Fibroblast of skin of right quadriceps (primary cell): Measurements from ENCODE around the gene DOCK11.
A peak's percentile ranks its signal among the peaks of the same experiment; 100 is the strongest.
"Not testable (repeated sequence)": the region's sequence is repeated elsewhere in the genome, so short reads cannot be mapped to it uniquely, and the experiment has no call there.

Source experiments
- DNase-seq: peaks from one replicate; pipeline ENCODE4 v3.0.0-alpha.2; 2013

Gene DOCK11

DNA sequence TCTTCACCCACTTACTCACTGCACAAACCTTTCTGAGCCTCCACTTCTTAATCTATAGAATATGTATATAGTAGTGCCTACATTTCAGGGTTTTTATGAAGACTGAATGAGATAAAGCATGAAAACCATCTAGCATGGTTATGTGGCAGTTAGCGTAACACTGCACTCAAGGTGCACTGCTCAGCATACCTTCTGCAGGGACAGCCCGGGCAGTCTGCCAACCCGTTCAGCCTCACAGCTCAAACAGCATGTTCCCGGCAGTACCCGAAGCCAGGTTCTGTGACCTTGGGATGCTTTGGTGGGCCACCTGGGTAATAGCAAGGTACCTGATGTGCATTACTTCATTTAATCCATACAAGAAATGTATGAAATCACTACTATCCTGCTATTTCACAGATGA lies 81.4 kb downstream of the DOCK11 start:
- DNase-seq: no peak

DNA sequence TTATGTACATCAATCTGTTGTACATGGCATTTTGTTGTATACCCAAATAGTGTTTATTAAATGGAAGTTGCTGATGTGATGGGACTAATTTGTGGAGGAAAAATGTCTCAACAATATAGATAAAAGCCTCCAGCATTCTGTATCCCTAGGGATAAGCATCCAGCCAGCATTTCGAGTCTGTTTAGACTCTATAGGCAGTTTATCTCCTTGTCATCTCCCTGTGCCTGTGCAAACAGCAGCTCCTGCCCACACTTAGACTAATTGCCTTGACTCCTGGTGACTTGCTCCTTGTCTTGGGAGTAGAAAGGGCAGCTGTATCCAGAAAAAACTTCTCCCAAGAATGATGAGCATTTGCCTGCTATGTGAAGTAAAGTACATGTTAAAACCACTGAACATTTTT lies 83.8 kb downstream of the DOCK11 start:
- no peak for DNase-seq

DNA sequence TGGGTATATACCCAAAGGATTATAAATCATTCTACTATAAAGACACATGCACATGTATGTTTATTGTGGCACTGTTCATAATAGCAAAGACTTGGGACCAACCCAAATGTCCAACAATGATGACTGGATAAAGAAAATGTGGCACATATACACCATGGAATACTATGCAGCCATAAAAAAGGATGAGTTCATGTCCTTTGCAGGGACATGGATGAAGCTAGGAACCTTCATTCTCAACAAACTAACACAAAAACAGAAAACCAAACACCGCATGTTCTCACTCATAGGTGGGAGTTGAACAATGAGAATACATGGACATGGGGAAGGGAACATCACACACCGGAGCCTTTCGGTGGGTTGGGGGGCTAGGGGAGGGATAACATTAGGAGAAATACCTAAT lies 87.3 kb downstream of the DOCK11 start:
- not testable (repeated sequence) for DNase-seq

DNA sequence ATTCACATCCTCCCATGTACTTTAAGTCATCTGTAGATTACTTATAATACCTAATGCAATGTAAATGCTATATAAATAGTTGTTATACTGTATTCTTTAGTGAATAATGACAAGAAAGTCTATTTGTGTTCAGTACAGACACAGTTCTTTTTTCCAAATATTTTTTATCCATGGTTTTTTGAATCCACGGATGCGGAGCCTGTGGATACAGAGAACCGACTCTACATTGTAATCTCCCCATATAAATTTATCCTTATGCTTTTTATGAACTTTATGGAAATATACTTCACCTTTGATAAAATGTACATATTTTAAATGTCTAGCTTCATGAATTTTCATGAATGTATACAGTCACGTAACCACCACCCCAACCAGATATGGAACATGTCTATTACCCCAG lies 88.2 kb downstream of the DOCK11 start:
- DNase-seq: no peak

DNA sequence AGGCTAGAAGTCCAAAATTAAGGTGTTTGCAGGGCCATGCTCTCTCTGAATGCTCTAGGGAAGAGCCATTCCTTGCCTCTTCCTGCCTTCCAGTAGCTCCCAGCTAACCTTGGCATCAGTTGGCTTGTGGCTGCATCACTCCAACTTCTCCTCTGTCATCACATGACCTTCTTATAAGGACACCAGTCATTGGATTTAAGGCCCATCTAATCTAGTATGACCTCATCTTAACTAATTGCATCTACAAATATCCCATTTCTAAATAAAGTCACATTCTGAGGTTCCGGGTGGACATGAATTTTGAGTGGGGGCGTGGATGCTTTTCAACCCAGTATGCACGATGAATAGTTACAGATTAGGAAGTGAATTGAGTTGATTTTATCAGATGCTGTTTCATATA lies 89.7 kb downstream of the DOCK11 start:
- DNase-seq: no peak

DNA sequence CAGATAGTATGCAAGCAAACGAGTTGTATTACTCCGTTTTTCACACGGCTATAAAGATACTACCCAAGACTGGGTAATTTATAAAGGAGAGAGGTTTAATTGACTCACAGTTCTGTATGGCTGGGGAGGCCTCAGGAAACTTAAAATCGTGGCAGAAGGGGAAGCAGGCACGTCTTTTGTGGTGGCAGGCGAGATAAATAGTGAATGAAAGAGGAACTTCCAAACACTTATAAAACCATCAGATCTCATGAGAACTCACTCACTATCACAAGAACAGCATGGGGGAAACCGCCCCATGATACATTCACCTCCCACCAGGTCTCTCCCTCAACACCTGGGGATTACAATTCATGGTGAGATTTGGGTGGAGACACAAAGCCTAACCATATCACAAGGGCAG lies 90.6 kb downstream of the DOCK11 start:
- not testable (repeated sequence) for DNase-seq

DNA sequence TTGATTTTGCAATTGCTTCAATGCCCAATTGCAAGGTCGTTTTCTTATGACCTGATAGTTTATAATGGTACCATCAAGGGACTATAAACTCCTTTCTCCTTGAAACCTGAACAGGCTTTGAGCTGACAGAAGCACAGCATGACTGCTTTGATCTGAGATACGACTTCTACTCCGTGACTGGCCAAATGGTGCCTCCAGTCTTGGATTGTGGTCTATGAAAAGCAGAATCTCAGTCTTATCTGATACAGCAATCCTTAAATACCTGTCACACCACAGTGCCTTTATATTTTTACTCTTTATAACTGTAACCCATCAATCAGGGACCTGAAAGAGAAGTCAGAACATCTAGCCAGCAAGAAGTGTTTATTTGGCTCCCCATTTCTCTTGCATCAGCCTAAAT lies 93.1 kb downstream of the DOCK11 start:
- DNase-seq: no peak

DNA sequence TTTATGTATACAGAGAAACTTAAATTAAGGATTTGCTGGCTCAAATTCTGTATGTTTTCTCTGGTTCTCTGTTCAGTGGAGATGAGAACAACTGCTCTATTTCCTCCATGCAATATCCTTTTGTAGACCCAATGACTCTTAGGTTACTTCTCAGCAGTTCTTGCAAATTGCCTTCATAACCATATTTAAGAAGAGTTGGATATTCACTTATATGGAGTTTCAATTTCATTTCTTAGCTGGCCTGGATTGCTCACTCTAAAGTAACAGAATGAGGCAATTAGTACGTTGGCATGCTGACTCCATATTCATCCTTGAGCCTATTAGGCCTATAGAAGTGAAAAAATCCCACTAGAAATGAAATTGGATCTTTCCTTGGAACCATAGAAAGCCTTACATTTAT lies 93.6 kb downstream of the DOCK11 start:
- DNase-seq: no peak

DNA sequence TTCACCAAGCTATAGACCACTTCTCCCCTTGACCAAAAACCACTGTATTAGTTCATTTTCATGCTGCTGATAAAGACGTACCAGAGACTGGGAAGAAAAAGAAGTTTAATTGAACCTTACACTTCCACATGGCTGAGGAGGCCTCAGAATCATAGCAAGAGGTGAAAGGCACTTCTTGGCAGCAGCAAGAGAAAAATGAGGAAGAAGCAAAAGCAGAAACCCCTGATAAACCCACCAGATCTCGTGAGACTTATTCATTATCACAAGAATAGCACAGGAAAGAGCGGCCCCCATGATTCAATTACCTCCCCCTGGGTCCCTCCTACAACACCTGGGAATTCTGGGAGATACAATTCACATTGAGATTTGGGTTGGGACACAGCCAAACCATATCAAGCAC lies 97.8 kb downstream of the DOCK11 start:
- no peak for DNase-seq

DNA sequence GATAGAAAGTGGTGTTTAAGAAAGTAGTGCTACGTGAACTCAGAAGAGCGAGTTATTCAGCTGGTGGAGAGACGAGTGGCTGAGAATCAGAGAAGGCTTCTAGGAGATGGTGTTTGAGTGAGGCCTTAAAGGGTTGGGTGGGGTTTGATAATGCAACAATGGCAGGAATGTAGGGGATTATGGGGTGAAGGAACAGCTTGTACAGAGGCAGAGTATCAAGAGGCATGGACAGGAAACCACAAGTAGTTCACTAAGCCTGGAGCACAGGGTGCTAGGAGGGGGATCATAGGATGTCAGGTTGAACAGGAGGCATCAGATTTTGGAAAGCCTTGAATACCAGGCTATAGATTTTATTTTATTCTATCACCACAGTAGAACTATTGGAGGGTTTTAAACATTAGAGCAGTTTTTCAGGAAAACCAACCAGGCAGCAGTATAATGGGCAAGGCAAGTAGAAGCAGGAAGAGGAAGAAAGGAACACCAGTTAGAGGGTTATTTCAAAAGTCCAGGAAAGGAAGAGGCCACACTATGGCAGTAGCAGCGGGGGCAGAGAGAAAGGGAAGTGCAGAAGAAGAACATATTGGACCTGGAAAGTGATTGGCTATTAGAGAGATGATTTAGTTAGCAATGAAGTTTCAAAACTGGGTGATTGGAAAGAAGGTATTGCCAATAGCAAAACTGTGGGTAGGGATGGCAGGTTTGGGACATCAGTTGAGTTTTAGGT lies 99.2 kb downstream of the DOCK11 start:
- DNase-seq: no peak

DNA sequence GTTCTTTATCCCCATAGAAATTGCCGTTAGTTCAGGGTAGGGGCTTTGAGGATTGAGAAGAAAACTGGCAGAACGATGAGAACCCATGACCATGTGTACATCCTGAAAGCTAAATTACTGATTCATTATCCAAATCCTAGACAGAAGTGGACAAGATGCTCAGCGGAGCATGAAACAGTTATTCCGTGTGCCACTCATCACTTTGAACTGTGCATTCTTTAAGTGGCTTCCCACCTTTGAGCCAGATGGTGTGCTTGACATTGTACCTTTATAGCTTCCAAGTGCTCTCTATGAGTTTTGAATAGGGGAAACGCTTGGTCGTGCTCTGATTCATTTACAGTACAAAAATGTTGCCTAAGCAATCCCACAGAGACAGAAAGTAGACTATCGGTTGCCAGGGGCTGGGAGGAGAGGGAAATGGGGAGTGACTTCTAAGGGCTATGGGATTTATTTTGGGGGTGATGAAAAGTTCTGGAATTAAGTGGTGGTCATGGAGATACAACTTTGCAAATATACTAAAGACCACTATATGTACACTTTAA lies 100.0 kb downstream of the DOCK11 start:
- DNase-seq: no peak

DNA sequence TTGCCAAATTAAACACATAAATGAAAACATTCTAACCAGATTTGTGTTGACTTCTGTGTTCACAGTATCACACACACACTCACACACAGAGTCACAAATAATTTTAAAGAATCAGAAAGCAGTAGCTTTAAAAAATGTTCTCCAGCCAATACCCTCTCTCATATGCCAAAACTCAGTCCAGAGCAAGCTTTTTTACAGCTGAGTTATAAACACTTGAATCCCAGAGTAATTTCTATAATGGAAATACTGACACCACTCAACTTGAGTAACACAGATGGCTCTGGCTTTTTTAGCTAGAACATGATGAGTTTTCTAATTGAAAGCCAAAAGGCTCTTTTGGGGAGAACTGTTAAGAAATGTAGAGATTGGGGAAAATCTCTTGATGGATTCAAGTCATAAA lies 100.8 kb downstream of the DOCK11 start:
- no peak for DNase-seq

DNA sequence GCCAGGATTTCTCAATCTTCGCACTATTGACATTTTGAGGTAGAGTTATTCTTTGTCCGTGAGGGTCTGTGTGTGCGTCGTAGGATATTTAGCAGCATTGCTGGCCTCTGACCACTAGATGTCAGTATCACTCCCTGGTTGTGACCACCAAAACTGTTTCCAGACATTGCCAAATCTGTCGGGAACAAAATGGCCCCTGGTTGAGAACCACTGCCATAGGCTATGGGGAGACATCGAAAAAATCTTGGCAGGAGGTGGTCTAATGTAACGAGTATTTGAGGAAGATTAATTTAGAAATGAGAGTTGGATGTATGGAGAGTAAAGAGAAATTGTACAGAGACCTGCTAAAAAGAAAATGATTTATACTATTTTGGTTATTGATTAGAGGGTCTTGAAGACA lies 108.4 kb downstream of the DOCK11 start:
- peak; percentile 50 for DNase-seq

DNA sequence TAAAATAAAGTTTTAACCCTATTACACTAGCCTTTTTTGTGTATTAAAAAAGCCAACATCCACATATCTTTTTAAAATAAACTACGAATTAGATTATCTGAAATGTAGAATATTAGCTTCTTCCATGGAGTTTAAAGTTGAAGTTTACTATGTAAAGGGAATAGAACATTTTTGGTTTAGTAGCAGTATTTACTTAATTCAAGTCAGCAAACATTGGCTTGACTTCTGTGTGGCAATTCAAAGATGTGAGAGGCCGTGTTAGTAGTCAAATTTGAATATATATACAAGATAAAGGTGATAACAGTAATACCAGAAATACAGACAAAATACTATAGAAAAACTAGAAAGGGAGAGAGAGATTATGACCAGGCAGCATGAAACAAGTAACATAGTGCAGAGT lies 116.7 kb downstream of the DOCK11 start:
- no peak for DNase-seq

DNA sequence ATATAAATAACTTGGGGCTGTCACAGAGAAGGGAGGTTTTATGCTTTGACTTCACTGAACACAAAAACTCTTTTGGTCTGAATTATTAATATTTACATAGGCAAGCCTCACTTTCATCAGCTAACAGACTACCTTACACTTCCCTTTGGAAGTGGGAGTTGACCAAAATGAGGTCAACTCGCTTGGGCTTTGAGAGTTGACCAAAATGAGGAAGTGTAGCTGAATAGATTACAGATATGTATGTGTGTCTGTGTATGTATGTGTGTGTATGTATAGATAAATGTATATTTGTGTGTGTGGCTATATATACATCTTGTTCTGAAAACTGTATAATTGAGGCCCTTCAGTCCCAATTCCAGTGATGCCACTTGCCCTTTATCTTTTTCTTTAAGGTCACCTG lies 118.5 kb downstream of the DOCK11 start:
- DNase-seq: no peak

DNA sequence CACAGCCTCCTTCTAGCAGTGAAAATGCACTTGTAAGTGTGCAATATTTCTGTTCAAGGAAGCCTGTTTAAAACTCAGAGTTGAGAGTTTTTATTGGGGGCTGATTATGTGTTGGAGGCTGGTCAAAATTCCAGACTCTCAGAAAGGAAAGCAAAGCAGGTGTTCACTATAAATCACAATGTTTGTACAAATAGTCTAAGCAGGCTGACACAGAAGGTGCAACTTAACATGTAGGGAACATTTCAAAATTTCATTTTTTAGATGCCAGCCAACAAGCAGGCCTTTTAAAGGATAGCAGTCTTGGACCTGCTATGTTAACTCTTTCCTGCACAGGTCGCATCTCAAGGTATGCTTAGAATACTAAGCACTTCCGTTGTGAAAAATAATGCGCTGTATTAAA lies 119.5 kb downstream of the DOCK11 start:
- no peak for DNase-seq

DNA sequence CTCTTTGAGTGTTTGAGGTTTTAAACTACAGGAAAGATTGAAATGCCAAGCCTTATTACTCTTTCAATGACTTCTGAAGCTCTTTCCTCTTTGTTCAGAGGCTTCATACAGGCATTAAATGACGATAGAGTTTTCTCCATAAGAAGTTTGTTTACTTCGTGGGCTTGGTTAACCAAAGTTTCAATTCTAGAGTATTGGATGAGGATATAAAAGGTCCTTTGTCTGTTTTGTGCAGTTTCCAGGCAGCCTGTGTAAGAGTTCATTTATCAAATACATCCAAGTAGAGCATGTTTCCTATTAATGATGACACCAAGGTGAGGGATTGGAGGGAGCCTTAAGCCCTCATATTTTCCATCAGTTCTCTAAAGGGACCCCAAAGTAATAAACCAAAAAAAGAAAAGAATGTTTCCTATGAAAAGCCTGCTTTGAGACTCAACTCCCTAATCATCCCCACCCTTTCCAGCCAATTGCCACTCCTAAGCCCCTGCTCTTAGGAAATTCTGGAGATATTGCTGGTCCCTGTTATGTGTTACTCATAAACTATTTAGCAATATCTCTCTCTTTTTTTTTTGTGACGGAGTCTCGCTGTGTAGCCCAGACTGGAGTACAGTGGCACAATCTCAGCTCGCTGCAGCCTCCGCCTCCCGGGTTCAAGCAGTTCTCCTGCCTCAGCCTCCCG lies 125.6 kb downstream of the DOCK11 start:
- no peak for DNase-seq

DNA sequence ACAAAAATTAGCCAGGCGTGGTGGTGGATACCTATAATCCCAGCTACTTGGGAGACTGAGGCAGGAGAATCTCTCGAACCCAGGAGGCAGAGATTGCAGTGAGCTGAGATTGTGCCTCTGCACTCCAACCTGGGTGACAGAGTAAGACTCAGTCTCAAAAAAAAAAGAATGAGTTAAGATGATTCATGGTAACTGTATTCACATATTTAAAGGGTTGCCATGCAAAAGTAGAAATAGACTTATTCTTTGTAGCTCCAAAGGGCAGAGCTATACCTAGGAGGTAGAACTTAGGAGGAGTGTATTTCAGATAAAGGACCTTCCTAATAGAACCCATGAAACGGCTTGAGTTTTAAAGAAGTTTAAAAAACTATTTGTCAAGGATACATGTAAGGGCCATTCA lies 127.4 kb downstream of the DOCK11 start:
- no peak for DNase-seq

DNA sequence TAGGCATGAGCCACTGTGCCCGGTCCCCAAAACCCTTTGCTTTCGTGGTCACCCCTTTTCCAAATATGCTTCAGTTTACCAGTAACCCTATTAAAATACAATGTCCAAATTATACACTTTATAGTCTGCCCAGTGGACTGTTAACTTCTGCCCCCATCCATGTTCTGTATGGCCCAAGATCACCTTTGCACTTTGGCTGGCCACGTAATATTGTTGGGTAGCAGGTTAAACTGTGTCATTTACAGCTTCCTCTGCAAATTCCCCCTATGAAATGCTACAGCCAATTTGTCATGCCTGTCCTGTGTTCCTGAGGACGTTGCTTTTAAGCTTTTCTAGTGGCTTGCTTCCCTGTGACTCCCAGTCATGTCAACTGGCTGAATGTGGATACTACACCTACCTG lies 130.7 kb downstream of the DOCK11 start:
- no peak for DNase-seq

DNA sequence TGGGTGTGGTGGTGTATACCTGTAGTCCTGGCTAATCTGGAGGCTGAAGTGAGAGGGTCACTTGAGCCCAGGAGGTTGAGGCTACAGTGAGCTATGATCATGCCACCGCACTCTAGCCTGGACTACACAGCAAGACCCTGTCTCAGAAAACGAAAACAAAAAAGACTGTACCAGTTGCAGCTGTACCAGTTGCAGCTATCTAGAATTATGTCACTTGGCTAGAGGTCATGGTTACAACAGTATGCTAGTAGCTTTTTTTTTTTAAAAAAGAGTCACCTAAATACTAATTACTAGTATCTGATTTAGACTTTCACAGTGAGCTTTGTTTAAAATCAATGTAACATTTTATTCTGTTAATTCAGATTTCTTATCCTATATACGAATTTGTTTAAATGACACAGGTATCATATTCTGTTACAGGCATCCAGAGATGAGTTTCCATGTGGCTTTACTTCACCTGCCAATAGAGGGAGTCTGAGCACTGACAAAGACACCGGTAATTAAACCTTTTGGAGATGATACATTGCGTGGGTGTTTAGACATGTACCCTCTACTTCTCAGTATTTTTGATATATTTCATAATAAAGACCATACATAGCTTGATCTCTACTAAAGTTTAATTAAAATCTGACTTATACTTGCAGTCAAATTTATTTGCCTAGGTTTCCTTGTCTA lies 131.6 kb downstream of the DOCK11 start:
- peak; percentile 1 for DNase-seq

DNA sequence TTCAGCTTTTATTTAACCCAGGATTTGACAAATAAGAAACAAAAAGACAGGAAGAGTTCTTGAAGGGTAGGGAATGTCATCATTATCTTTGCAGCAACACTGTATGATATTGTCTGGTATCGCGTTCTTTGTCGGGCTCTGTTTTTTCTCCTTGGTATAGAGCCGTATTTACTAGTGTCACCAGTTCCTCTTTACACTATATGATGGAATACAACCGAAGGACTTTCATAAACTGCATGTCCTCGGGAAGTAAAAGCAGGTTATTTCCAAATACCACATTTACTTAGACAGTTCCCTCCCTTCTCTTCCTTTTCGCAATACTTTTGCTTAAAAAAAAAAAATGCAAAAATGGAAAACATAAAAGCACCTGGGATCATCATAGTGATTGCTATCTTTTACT lies 135.2 kb downstream of the DOCK11 start:
- DNase-seq: no peak

DNA sequence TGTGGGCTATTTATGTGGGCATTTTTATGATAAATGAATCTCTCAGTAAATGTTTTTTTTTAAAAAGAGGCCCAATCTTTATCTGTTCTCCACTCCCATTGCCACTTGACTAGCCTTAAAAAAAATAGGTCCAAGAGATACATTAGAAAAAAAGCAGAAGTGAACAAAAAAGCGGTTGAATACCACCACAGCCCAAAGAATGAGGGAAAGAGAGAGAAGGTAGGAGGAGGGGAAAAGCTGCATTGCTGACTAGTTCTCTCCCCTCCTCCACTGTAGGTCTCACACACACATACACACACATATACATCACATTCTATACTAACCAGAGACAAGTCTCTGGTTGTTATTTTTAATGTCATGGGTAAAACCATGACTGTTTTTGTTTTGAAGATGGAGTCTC lies 136.0 kb downstream of the DOCK11 start:
- no peak for DNase-seq

DNA sequence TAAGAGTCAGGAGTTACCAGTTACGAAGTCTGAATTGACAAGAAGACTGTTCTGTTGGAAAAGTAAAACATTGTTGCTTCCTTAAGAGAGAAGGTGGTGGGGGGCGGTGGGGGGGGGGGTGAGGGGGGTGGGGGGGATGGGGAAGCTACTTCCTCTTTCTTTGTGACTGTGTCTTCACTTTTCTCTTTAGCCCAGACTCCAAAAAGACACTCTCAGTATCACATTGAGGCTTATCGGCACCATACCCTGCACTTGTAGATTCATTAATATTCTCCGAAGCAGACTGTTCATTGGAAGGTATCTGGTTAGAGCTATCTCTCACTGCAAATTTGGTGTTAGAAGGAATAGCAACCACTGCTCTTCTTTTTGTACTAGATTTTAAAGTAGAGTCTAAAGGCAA lies 137.2 kb downstream of the DOCK11 start:
- DNase-seq: no peak

DNA sequence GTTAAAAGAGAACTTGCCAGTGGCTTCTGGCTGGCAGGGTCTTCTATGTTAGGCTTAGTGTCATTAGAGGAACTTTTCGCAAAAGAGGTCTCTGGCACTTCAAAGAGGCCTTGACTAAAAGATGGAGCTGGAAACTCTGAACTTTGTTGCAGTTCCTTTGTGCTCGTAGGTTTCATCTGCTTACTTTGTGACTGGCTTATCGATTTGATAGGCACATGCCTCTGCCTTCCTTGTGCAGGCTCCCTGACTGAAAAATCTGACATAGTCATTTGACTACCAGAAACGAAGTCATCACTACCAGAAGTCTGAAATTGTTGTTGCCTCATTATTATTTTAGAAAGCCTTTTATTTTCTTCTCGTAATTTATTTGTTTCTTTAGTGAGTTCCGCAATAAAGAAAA lies 137.9 kb downstream of the DOCK11 start:
- no peak for DNase-seq
